GM08714 (cell line): ENCODE results near the gene PRUNE2.
"Not testable (repeated sequence)": the region's sequence is repeated elsewhere in the genome, so short reads cannot be mapped to it uniquely, and the experiment has no call there.

Experiments used
- H3K4me3 ChIP-seq: fragments of 200-500 bp; sonication (Bioruptor generic); 2 replicates; pipeline ENCODE4 v1.5.1; 2014; ENCODE audit warnings: mild to moderate bottlenecking, low read length, inconsistent platforms
- ZNF274 ChIP-seq: IDR thresholded peaks from 2 replicates; pipeline ENCODE4 v1.6.1; 2012; ENCODE audit warnings: mild to moderate bottlenecking, low read depth, low read length

PRUNE2 gene

GRCh38 chr9:76905791-76906646, at the start of gene PRUNE2:
Gene PRUNE2 (minus strand): TSS chr9:76906114. CDS start chr9:76905963, 151 bp downstream.
- H3K4me3 ChIP-seq: no peak within 1 kb of the TSS
- TF ChIP-seq ZNF274: no peak

- not testable (repeated sequence) for H3K4me3 ChIP-seq
These were observed 49.5 kb upstream of the PRUNE2 start for GRCh38 chr9:76955406-76955805.

GRCh38 chr9:76949865-76950264, 44.0 kb upstream of the PRUNE2 start:
- no peak for TF ChIP-seq ZNF274
- H3K4me3 ChIP-seq: no peak overlapping the region

- no peak overlapping the region for H3K4me3 ChIP-seq
- no peak for TF ChIP-seq ZNF274
These were observed 38.1 kb upstream of the PRUNE2 start for GRCh38 chr9:76944011-76944410.

- TF ChIP-seq ZNF274: no peak
These were observed 37.1 kb upstream of the PRUNE2 start for GRCh38 chr9:76943054-76943453.

GRCh38 chr9:76932757-76933156, 26.8 kb upstream of the PRUNE2 start:
- TF ChIP-seq ZNF274: no peak
- no peak overlapping the region for H3K4me3 ChIP-seq

More at GRCh38 chr9:76943054-76943453, 37.1 kb upstream of the PRUNE2 start:
- no peak overlapping the region for H3K4me3 ChIP-seq

- TF ChIP-seq ZNF274: no peak
- H3K4me3 ChIP-seq: no peak overlapping the region
These were observed 26.4 kb upstream of the PRUNE2 start for GRCh38 chr9:76932265-76932664.

GRCh38 chr9:76927540-76928240, 21.8 kb upstream of the PRUNE2 start:
- no peak for TF ChIP-seq ZNF274
- no peak overlapping the region for H3K4me3 ChIP-seq

- no peak overlapping the region for H3K4me3 ChIP-seq
- TF ChIP-seq ZNF274: no peak
These were observed 20.9 kb upstream of the PRUNE2 start for GRCh38 chr9:76926846-76927245.

GRCh38 chr9:76926324-76926741, 20.4 kb upstream of the PRUNE2 start:
- no peak for TF ChIP-seq ZNF274
- H3K4me3 ChIP-seq: no peak overlapping the region

GRCh38 chr9:76921165-76921564, 15.3 kb upstream of the PRUNE2 start:
- no peak overlapping the region for H3K4me3 ChIP-seq
- no peak for TF ChIP-seq ZNF274

GRCh38 chr9:76917299-76917698, 11.4 kb upstream of the PRUNE2 start:
- no peak overlapping the region for H3K4me3 ChIP-seq
- TF ChIP-seq ZNF274: no peak

- H3K4me3 ChIP-seq: no peak overlapping the region
- TF ChIP-seq ZNF274: no peak
These were observed 10.3 kb upstream of the PRUNE2 start for GRCh38 chr9:76916231-76916630.

- TF ChIP-seq ZNF274: no peak
- no peak overlapping the region for H3K4me3 ChIP-seq
These were observed 7.6 kb upstream of the PRUNE2 start for GRCh38 chr9:76913467-76913866.

GRCh38 chr9:76912636-76913275, 6.8 kb upstream of the PRUNE2 start:
- TF ChIP-seq ZNF274: no peak
- H3K4me3 ChIP-seq: no peak overlapping the region

- H3K4me3 ChIP-seq: no peak overlapping the region
- TF ChIP-seq ZNF274: no peak
These were observed 6.1 kb upstream of the PRUNE2 start for GRCh38 chr9:76911971-76912370.
